ENCODE data around the gene NUDCD3.
A peak's percentile ranks its signal among the peaks of the same experiment; 100 is the strongest.

NUDCD3 gene

GRCh38 chr7:44490351-44491200, at the start of gene NUDCD3:
Gene NUDCD3, minus strand, starts transcription at chr7:44490658. Its CDS starts 58 bp downstream, at chr7:44490600.
- TF ChIP-seq JUND (IDR thresholded peaks at IDR 0.05; ENCODE audit: low read depth) = peak; percentile 27; the same call in 1 of the 2 replicates
- DNase-seq (ENCODE audit: low read depth in 1 of 2, low spot score in 1 of 2) = peak; percentile 92 to 94
- in situ Hi-C loops (cut with HindIII; ENCODE audit: low pct_unique_long_range_greater_than_20kb, low sequenced_read_pairs) = no loop called here

DNA sequence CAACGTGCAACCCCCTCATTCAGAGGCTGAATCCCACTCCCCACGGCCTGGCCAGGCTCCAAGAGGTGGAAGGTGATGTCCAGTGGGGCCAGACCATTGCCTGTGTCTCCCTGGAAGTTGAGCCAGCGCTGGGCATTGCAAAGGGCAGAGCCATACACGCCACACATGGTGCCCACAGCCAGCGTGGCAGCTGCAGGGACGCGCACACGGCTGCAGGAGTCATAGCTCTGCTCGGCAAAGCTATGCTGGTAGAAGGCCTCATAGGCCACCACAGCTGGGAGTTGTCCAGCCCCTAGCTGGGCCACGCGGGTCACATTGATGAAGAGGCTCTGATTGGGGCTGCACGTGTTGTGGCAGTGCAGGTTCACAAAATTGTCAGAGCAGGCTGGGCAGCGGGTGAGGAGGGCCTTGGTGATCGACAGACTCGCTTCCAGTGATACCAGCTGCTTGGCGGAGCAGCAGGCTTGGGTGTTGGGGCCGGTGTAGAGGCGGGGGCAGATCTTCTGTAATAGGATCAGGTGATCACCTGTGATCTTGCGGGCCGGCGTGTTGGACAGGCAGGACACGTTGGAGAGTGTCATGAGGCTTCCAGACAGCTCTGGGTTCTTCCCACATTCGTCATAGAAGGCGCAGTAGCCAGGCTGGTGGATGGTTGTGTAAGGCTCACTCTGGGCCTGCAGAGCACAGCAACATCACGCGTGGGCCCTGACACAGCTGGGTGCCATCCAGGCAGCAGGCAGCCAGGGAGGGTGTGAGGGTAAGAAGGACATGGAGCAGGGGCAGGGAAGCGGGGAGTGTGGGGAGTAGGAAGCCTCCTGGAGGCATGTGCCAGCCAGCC, 49.4 kb upstream of the NUDCD3 start:
- no peak for DNase-seq (ENCODE audit: low read depth in 1 of 2, low spot score in 1 of 2)
- no peak for TF ChIP-seq JUND (IDR thresholded peaks at IDR 0.05; ENCODE audit: low read depth)
- in situ Hi-C loops (cut with HindIII; ENCODE audit: low pct_unique_long_range_greater_than_20kb, low sequenced_read_pairs) = no loop called here

DNA sequence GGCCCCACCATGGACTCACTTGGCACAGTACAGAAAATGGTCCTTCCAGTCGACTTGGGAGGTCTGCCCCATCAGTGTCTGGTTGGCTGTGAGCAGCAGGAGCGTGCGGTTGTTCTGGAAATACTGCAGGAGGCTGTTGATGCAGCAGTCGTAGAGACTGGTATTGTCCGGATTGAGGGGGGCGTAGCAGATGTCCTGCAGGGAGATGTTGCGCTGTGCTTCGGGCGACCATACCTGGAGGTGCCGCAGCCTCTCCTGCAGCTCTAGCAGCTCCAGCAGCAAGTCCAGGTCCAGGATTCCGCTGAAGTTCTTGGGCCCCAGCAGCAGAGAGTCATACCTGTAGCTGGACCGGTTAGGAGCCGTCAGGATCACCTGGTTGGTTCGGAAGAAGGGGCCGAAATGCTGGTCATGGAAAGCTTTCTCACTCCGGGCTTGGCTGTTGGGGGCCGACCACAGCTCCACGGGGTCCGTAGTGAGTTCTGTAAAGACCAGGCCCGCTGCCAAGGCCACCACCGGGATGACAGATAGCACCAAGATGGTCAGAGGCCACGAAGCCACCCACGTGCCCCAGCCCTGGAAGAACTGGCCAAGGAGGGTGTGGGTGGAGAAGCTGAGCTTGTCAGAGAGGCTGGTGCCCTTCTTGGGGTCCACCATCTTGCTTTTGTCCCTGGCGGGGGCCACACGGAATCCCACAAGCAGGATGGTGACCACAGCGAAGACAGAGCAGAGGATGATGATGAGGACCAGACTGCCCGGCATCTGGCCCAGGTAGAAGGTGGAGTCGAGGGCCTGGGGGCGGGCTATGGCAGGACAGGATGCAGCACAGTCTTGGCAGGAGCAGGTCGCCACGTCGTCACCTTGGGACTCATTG, 48.6 kb upstream of the NUDCD3 start:
- DNase-seq (ENCODE audit: low read depth in 1 of 2, low spot score in 1 of 2) = no peak
- TF ChIP-seq JUND (IDR thresholded peaks at IDR 0.05; ENCODE audit: low read depth) = no peak
- in situ Hi-C loops (cut with HindIII; ENCODE audit: low pct_unique_long_range_greater_than_20kb, low sequenced_read_pairs) = no loop called here

DNA sequence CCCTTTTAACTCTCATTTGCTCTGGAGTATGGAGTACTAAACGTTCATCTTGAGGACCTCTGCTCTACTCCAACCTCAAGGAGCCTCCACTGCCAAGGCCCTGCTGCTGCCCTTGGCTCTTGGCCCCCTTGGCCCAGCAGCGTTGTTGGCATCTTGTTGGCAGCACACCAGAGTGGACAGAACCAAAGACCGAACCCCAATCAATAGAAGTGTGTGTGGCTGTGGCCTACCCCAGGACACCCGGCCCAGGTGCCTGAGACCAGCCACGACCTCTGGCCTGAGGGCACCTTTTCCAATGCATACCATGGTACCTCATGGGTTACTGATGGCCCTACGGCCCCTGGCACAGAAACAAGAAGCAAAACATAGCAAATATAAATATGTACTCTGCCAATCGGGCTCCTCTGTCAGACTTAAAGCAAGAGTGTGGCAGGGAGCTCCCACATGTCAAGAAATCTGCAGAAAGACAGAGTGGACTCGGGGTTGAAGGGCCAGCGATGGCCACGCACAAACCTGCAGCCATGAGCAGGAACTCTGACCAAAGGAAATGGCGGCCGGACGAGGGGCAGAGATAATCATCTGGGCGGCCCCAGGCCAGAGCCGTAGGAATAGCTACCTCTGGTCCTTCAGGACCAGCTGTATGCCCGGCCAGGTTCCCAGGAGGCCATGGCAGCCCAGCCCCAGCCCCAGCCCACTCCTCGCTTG, 47.8 kb upstream of the NUDCD3 start:
- no peak for DNase-seq (ENCODE audit: low read depth in 1 of 2, low spot score in 1 of 2)
- TF ChIP-seq JUND (IDR thresholded peaks at IDR 0.05; ENCODE audit: low read depth) = no peak
- in situ Hi-C loops (cut with HindIII; ENCODE audit: low pct_unique_long_range_greater_than_20kb, low sequenced_read_pairs) = no loop called here

DNA sequence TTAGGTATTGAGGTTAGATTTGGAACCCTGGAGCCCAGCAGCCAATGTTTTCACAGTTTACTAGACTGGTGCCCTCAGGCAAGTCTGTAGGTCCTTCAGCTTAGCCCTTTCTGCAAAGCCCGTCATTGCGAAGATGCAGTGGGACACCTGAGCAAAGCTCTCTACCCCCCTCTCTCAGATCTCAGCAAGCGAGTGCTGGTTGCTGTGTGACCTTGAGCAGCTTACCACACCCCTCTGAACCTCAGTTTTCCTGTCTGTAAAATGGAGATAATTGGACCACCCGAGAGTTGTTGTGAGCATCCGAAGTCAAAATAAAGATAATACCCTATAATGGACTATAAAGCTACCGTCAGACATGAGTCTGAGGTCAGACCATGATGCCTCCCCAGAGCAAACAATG, 47.0 kb upstream of the NUDCD3 start:
- no peak for DNase-seq (ENCODE audit: low read depth in 1 of 2, low spot score in 1 of 2)
- in situ Hi-C loops (cut with HindIII; ENCODE audit: low pct_unique_long_range_greater_than_20kb, low sequenced_read_pairs) = no loop called here
- no peak for TF ChIP-seq JUND (IDR thresholded peaks at IDR 0.05; ENCODE audit: low read depth)

GRCh38 chr7:44536090-44536489, 45.6 kb upstream of the NUDCD3 start:
- DNase-seq (ENCODE audit: low read depth in 1 of 2, low spot score in 1 of 2) = no peak
- no peak for TF ChIP-seq JUND (IDR thresholded peaks at IDR 0.05; ENCODE audit: low read depth)
- in situ Hi-C loops (cut with HindIII; ENCODE audit: low pct_unique_long_range_greater_than_20kb, low sequenced_read_pairs) = no loop called here

GRCh38 chr7:44535348-44536064, 45.0 kb upstream of the NUDCD3 start:
- in situ Hi-C loops (cut with HindIII; ENCODE audit: low pct_unique_long_range_greater_than_20kb, low sequenced_read_pairs) = no loop called here
- no peak for TF ChIP-seq JUND (IDR thresholded peaks at IDR 0.05; ENCODE audit: low read depth)
- no peak for DNase-seq (ENCODE audit: low read depth in 1 of 2, low spot score in 1 of 2)

GRCh38 chr7:44534501-44534900, 44.0 kb upstream of the NUDCD3 start:
- in situ Hi-C loops (cut with HindIII; ENCODE audit: low pct_unique_long_range_greater_than_20kb, low sequenced_read_pairs) = no loop called here
- DNase-seq (ENCODE audit: low read depth in 1 of 2, low spot score in 1 of 2) = peak; percentile 61 to 70
- TF ChIP-seq JUND (IDR thresholded peaks at IDR 0.05; ENCODE audit: low read depth) = no peak

DNA sequence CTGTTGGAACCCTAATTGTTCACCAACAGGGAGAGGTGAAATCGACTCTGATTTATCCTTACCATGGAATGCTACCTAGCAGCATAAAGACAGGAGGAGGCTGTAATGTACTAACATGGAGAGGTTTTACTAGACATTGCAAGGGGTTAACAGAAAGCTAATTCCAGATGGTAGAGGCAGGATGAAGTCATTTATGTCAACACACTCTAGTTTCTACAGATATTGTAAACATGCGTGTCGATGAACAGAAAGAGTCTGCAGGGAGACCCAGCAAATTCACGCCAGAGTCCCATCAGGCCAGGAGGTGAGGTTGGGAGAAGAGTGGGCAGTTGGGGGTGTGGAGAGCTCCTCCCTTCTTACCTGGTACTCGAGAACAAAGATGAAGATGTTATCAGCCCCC, 43.6 kb upstream of the NUDCD3 start:
- TF ChIP-seq JUND (IDR thresholded peaks at IDR 0.05; ENCODE audit: low read depth) = no peak
- DNase-seq (ENCODE audit: low read depth in 1 of 2, low spot score in 1 of 2) = no peak
- in situ Hi-C loops (cut with HindIII; ENCODE audit: low pct_unique_long_range_greater_than_20kb, low sequenced_read_pairs) = no loop called here

GRCh38 chr7:44533301-44534055, 43.0 kb upstream of the NUDCD3 start:
- no peak for TF ChIP-seq JUND (IDR thresholded peaks at IDR 0.05; ENCODE audit: low read depth)
- no peak for DNase-seq (ENCODE audit: low read depth in 1 of 2, low spot score in 1 of 2)
- in situ Hi-C loops (cut with HindIII; ENCODE audit: low pct_unique_long_range_greater_than_20kb, low sequenced_read_pairs) = no loop called here
